ELR (cell line): Measurements from ENCODE around the gene TSPAN12.

Source experiments
- DNase-seq: peaks from one replicate; pipeline ENCODE4 v3.0.0-alpha.2; 2015; ENCODE audit warnings: low read depth

The TSPAN12 gene

DNA sequence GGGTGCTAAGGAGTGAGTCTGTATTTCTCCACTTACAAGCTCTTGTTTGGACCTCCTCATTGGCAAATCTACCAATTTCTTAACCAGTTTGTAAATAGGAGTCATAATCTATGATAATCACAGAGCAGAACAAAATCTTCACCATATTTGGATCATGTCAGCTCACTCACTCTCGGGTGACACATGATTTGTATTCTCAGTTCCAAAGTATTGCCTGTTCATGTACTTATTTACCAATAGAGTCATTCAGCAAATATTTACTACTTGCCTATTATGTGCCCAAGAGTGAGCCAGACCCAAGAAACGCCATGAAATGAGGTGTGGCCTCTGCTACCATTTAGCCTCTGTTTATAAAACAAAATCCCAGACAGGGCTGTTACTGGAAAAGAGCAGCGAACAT is 114.8 kb downstream of the TSPAN12 start:
- DNase-seq = no peak

DNA sequence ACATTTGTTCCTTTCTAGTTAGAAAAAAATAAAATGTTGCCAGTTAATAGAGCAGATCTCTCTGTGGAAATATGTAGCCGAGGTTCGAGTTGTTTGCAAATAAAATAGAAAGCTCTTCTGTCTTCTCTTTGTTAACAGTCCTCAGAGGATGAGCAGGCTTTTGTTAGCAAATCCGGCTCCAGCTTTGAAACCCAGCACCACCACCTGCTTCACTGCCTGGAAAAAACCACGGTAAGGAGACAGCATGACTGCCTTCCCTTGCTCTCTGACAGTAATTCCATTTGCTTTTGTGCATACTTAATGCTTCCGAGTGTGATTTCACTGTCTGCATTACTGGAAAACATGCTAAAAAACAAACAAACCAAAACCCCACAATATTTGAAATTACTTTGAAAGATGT is 115.6 kb downstream of the TSPAN12 start:
- DNase-seq = no peak

DNA sequence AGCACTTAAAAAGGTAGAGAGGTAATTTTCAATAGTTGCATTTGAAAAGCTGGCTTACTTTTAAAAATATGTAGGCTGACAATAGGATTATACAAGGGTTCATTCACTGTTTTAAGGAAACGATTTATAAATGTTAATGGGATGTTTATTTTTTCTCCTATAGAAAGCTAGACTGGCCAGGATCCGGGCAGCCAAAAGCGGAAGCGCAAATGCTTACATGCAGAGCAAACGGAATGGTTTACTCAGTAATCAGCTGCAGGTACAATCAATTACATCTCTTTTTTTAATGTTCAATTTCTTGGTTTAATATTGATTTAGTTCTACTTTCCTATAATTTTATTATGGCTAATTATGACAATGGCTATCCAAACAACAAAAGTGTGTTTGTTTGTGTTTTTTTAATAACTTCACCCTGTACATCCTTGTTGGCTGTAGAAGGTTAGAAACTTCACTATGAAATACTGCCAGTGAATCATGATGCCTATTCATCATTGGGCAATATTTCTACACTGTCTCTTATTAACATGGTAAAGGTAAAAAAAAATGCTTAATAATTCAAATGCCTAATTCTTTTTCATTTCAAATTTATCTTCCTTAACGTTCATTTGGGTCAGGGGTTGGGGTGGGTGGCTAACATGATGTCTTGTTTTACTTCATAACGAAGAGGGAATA is 116.4 kb downstream of the TSPAN12 start:
- DNase-seq = no peak

DNA sequence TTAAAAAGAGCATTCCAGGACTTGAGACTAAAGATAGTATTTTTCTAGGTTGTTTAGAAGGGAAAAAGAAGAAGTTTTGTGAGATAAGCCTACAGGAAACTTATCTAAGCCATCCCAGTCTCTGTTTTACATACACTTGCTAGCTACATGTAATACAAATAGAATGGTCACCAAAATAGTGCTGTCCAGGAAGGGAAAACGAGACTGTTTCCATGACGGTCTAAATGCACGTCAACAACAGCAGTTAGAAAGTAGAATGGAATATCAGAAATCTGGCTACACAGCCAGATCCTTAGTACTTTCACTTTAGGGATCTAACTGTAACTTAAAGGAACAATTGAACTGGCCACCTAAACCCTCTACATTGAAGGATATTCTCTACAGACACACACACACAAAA is 117.6 kb downstream of the TSPAN12 start:
- no peak for DNase-seq

DNA sequence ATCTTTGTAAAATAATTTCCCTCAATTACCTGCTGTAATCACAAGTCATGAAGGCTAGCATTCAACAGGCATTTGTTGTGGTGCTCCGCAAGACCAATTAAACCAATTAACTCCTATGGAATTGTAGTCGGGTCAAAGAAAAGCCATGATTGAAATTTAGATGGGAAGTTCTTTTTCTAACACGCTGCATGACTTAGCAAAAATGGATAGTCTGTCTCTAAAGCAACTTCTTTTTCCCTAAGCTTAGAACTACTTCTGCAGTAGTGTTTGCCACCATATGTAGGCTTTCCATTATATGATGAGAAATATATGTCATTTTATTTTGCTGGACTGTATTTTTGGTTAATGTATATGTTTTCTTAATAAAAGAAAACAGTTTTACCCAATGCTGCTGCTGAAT is 119.1 kb downstream of the TSPAN12 start:
- DNase-seq = no peak
